Measurements from ENCODE around the gene EIPR1. TPM values are rescaled to one million over a fixed set of nuclear protein-coding genes. Genes with fewer than 3 reads are reported as not detected.

Gene EIPR1
- total RNA-seq, 2 donors from 2014 or later: 18.8 to 39.1 TPM

DNA sequence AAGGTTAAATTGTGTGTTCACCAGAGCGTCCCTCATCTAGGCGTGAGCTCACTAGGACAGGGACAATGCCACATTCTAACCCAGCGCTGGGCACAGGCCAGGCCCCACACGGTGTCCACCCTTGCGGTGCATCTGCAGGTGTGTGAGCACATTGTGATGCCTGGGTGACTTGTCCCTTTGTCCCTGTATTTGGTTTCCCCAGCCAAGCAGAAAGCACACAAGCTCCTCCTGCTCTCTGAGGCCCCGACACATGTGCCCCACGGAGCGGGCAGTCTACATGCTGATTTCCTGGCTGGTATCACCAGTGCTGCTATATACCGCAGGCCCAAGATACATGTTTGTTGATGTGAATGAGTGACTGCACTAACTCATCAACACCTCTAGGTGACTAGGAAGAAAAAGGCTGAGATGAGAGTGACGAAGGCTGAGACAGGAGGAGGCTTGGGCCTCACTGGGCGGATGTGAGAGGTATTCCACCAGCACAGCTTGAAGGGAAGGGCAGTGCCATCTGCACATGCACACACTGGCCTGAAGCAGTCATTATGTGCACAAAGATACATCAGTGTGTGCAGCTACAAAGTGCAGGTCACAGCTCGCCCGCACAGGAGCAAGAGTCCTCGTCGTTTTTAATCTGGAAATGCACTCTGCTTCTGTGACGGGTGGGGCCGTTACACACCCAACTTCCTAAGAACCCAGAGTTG, 205.9 kb downstream of the EIPR1 start:
- Histone ChIP-seq H3K27ac (no peak overlapping the region), H3K4me1 (no peaks in the 10 kb centered on the region), H3K9ac (ENCODE audit: low read depth in 2 of 2, low read length in 2 of 2) (no peak overlapping the region), H3K9me3 (no peaks in the 10 kb centered on the region), H3K4me3 (no peak overlapping the region), H3K27me3 (no peaks in the 10 kb centered on the region), H3K36me3 (no peaks in the 10 kb centered on the region)
- no peak for DNase-seq
- TF ChIP-seq, protein P1, sequence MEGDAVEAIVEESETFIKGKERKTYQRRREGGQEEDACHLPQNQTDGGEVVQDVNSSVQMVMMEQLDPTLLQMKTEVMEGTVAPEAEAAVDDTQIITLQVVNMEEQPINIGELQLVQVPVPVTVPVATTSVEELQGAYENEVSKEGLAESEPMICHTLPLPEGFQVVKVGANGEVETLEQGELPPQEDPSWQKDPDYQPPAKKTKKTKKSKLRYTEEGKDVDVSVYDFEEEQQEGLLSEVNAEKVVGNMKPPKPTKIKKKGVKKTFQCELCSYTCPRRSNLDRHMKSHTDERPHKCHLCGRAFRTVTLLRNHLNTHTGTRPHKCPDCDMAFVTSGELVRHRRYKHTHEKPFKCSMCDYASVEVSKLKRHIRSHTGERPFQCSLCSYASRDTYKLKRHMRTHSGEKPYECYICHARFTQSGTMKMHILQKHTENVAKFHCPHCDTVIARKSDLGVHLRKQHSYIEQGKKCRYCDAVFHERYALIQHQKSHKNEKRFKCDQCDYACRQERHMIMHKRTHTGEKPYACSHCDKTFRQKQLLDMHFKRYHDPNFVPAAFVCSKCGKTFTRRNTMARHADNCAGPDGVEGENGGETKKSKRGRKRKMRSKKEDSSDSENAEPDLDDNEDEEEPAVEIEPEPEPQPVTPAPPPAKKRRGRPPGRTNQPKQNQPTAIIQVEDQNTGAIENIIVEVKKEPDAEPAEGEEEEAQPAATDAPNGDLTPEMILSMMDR (IDR thresholded peaks at IDR 0.05): no peak
- intact Hi-C loops (cut with DNase I): no loop called here

DNA sequence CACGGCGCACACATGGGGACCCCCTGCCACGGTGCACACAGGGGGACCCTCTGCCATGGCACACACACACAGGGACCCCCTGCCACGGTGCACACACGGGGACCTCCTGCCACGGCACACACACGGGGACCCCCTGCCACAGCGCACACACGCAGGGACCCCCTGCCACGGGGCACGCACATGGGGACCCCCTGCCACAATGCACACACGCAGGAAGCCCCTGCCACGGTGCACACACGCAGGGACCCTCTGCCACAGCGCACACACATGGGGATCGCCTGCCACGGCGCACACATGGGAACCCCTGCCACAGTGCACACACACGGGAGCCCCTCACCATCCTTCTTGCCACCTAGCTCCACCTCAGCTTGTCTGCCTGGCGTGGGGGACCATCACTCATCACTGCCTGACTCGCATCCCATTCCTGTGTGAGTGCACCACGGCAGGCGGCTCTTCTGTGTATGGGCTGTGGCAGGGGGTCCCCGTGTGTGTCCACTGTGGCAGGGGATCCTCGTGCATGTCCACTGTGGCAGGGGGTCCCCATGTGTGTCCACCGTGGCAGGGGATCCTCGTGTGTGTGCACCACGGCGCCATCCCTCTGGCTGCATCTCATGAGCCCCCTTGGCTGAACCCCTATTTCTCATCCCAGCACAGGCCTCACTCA, 206.7 kb downstream of the EIPR1 start:
- H3K36me3 ChIP-seq: no peaks in the 10 kb centered on the region
- H3K9me3 ChIP-seq: no peaks in the 10 kb centered on the region
- no peak overlapping the region for H3K9ac ChIP-seq (ENCODE audit: low read depth in 2 of 2, low read length in 2 of 2)
- no peaks in the 10 kb centered on the region for H3K4me1 ChIP-seq
- no peak overlapping the region for H3K4me3 ChIP-seq
- DNase-seq: no peak
- H3K27me3 ChIP-seq: no peaks in the 10 kb centered on the region
- TF ChIP-seq, protein P1 (IDR thresholded peaks at IDR 0.05): no peak
- intact Hi-C loops (cut with DNase I): no loop called here
- H3K27ac ChIP-seq: no peak overlapping the region

DNA sequence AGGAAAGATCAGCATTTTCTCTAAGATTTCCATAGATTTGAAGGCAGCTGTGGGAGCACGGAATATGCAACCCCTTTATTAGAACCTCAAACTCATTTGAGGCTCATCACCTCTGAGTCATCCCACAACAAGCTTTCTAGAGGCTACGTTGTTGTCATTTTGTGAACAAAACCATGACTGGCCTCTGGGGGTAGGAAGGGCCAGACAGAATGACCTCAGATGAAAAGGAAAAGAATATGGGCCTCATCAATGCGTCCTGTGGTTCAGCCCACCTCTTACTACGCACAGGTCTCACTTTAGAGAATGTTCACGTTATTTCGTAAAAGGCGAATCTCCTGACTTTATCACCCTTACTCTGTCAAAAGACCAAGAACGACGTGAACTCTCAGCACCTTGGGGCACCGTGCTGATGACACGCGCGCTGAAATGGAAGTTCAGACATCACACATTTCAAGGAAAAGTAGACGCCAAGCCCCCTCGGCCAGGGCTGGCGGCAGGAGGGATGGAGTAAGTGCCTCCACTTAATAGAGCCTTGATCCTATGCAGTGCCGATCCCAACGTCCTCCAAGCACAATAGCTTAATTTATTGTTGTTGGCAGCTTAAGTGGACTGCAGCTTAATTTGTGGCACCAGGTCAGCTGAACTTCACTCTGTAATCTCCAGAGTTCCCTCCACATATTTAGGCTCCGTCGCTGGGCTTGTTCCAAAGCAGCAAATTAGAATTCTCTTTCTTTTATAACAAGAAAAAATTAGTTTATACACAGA, 208.3 kb downstream of the EIPR1 start:
- TF ChIP-seq, protein P1 (IDR thresholded peaks at IDR 0.05): no peak
- no peaks in the 10 kb centered on the region for H3K4me1 ChIP-seq
- no peaks in the 10 kb centered on the region for H3K9me3 ChIP-seq
- no peak overlapping the region for H3K9ac ChIP-seq (ENCODE audit: low read depth in 2 of 2, low read length in 2 of 2)
- intact Hi-C loops (cut with DNase I): no loop called here
- no peak for DNase-seq
- no peak overlapping the region for H3K4me3 ChIP-seq
- H3K36me3 ChIP-seq: no peaks in the 10 kb centered on the region
- no peak overlapping the region for H3K27ac ChIP-seq
- H3K27me3 ChIP-seq: no peaks in the 10 kb centered on the region

DNA sequence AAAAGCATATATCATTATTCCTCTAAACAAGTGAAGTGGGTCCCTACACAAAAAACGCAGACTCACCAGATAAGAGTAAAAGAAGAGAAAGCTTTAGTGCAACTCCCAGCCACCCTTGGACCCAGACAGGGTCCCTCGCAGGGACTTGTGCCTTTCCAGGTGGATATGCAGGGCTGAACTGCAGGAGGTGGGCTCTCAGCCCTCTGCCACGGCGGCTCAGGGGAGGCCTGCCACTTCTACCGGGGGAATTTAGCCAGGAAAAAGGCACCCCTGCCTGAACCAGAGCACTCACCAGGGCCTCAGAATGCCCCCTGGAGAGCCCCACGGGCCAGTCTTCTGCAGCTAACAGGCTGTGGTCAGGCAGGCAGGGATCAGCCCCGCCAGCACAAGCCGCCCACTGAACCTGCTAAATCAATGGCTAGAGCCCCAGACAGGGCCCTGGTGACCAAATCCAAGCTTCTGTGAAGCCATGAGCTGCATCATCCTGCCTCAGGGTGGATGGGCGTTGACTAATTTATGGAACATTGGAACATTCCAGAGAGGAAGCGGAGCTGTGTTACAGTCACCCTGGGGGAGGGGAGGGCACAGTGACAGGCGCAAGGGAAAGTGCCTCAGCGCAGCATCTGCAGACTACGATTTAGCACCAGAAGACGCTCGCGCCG, 209.3 kb downstream of the EIPR1 start:
- intact Hi-C loops (cut with DNase I): no loop called here
- H3K4me1 ChIP-seq: no peaks in the 10 kb centered on the region
- no peak overlapping the region for H3K27ac ChIP-seq
- TF ChIP-seq, protein P1 (IDR thresholded peaks at IDR 0.05): no peak
- DNase-seq: no peak
- H3K4me3 ChIP-seq: no peak overlapping the region
- H3K27me3 ChIP-seq: no peaks in the 10 kb centered on the region
- no peak overlapping the region for H3K9ac ChIP-seq (ENCODE audit: low read depth in 2 of 2, low read length in 2 of 2)
- no peaks in the 10 kb centered on the region for H3K36me3 ChIP-seq
- no peaks in the 10 kb centered on the region for H3K9me3 ChIP-seq

DNA sequence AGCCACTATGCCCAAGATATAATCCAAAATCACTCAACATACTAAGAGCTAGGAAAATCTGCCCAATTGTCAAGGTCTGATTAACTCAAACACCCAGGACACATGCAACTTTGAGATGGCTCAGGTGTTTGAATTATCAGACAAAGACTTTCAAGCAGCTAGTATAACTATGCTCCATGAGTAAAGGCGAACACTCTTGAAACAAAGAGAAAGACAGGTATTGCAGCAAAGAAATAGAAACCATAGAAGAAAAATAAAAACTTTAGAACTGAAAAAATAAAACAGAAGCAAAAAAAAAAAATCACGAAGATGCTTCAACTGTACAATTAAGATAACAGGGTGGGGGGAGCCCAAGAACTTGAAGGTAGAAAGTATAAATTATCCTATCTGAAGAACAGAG, 214.2 kb downstream of the EIPR1 start:
- Histone ChIP-seq H3K9ac (ENCODE audit: low read depth in 2 of 2, low read length in 2 of 2) (no peak overlapping the region), H3K36me3 (no peaks in the 10 kb centered on the region), H3K27me3 (no peaks in the 10 kb centered on the region), H3K27ac (no peak overlapping the region), H3K4me1 (no peaks in the 10 kb centered on the region), H3K9me3 (no peaks in the 10 kb centered on the region), H3K4me3 (no peak overlapping the region)
- TF ChIP-seq, protein P1 (IDR thresholded peaks at IDR 0.05): no peak
- intact Hi-C loops (cut with DNase I): no loop called here
- no peak for DNase-seq

All from colonic mucosa (tissue), 4 donors.